ENCODE results near the gene SORCS3.

Gene SORCS3

GRCh38 chr10:105145711-105146110 lies 504.6 kb downstream of the SORCS3 start:
- Mint-ChIP-seq H3K4me3 (no peak overlapping the region), H3K9me3 (no peaks in the 10 kb centered on the region), H3K27me3 (no peaks in the 10 kb centered on the region), H3K36me3 (ENCODE audit: low read depth) (no peaks in the 10 kb centered on the region), H3K4me1 (ENCODE audit: low read depth) (no peaks in the 10 kb centered on the region), H3K27ac (no peak overlapping the region)
- no peak for DNase-seq

DNA sequence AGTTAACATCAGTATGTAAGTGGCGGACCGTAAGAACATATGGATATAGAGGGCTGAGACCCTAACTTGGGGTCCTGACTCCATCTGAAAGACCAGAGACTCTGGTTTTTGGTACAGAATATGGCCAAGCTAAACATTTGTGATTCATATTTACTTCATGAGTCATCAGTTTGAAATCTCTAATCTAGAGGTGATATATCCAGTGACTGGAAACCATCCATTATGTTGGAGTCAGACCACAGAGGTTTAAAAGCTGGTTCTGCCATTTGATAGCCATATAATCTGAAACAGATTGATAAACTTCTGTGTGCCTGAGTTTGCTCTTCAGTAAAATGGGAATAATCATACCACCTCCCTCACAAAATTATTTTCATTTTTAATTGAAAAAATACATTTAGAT lies 505.3 kb downstream of the SORCS3 start:
- Mint-ChIP-seq H3K27me3 (no peaks in the 10 kb centered on the region), H3K4me1 (ENCODE audit: low read depth) (no peaks in the 10 kb centered on the region), H3K9me3 (no peaks in the 10 kb centered on the region), H3K4me3 (no peak overlapping the region), H3K36me3 (ENCODE audit: low read depth) (no peaks in the 10 kb centered on the region), H3K27ac (no peak overlapping the region)
- DNase-seq = no peak

GRCh38 chr10:105148456-105148855 lies 507.4 kb downstream of the SORCS3 start:
- Mint-ChIP-seq H3K36me3 (ENCODE audit: low read depth) (no peaks in the 10 kb centered on the region), H3K9me3 (no peaks in the 10 kb centered on the region), H3K4me3 (no peak overlapping the region), H3K27me3 (no peaks in the 10 kb centered on the region), H3K27ac (no peak overlapping the region), H3K4me1 (ENCODE audit: low read depth) (no peaks in the 10 kb centered on the region)
- DNase-seq = no peak

DNA sequence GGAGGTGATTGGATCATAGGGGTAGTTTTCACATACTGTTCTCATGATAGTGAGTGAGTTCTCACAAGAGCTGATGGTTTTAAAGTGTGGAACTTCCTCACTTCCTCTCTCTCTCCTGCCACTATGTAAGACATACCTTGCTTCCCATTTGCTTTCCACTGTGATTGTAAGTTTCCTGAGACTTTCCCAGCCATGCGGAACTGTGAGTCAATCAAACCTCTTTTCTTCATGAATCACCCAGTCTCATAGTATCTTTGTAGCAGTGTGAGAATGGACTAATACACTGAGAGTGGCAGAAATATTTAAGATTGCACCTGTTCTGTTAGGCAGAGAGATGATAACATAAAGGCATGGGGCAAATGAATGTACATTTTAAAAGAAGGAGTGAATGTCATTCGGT lies 507.8 kb downstream of the SORCS3 start:
- Mint-ChIP-seq H3K4me3 (no peak overlapping the region), H3K27ac (no peak overlapping the region), H3K27me3 (no peaks in the 10 kb centered on the region), H3K9me3 (no peaks in the 10 kb centered on the region), H3K36me3 (ENCODE audit: low read depth) (no peaks in the 10 kb centered on the region), H3K4me1 (ENCODE audit: low read depth) (no peaks in the 10 kb centered on the region)
- DNase-seq = no peak

DNA sequence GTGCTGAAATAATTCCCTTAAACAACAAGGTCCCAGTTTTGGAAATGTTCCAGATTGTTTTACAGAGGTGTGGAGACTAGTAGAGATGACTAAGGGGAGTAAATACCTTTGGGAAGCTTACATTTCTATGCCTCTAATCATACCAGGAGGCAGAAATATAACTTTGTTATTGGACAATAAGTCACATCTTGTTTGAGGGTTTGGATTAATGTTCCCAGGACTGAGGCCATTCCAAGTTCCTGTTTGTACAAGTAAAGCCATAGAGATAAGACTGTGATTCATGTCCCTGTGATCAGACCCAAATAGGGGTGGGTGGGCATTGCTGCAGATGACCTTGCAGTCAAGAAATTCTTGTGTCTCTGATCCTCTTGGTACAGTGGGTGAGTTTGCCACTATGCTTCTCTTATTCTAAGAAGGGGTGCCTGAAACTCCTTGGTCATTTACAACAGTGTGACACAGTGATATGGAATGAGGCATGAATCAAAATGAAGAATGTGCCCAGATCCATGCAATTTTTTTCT lies 508.3 kb downstream of the SORCS3 start:
- Mint-ChIP-seq H3K4me3 (no peak overlapping the region), H3K9me3 (no peaks in the 10 kb centered on the region), H3K27me3 (no peaks in the 10 kb centered on the region), H3K27ac (no peak overlapping the region), H3K36me3 (ENCODE audit: low read depth) (no peaks in the 10 kb centered on the region), H3K4me1 (ENCODE audit: low read depth) (no peaks in the 10 kb centered on the region)
- no peak for DNase-seq

DNA sequence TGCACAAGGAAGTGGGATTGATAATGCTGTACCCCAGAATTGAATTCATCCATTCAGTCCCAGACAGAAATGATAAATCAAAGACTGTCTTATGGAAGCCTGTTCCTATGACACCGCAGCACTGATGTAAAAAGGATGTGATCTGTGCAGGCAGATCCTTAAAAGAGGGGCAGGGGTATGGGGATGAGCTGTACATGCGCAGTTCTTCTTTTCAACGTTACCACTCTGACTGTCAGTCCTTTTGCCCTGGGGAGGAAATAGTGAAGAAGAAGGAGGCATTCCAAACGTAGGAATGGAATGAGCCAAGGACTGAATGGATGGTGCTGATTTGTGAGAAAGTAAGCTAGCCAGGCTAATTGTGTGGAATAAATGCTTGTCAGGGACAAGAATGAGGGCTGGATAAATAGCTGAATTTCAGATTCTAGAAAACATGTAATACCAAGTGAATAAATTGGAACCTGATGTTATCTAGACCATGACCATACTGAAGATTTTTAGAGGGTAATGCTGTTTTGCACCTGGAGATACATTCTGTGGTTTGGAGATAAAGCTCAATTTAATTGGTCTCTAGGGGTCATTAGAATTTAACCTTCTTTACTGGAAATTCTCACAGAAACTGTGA lies 509.3 kb downstream of the SORCS3 start:
- no peak overlapping the region for H3K4me3 Mint-ChIP-seq
- H3K27me3 Mint-ChIP-seq = no peaks in the 10 kb centered on the region
- DNase-seq = no peak
- no peaks in the 10 kb centered on the region for H3K4me1 Mint-ChIP-seq (ENCODE audit: low read depth)
- H3K36me3 Mint-ChIP-seq (ENCODE audit: low read depth) = no peaks in the 10 kb centered on the region
- no peak overlapping the region for H3K27ac Mint-ChIP-seq
- no peaks in the 10 kb centered on the region for H3K9me3 Mint-ChIP-seq

- Mint-ChIP-seq H3K4me1 (ENCODE audit: low read depth) (no peaks in the 10 kb centered on the region), H3K27me3 (no peaks in the 10 kb centered on the region), H3K27ac (no peak overlapping the region), H3K9me3 (no peaks in the 10 kb centered on the region), H3K4me3 (no peak overlapping the region), H3K36me3 (ENCODE audit: low read depth) (no peaks in the 10 kb centered on the region)
- DNase-seq = no peak
These were observed 513.6 kb downstream of the SORCS3 start for GRCh38 chr10:105154736-105155135.

DNA sequence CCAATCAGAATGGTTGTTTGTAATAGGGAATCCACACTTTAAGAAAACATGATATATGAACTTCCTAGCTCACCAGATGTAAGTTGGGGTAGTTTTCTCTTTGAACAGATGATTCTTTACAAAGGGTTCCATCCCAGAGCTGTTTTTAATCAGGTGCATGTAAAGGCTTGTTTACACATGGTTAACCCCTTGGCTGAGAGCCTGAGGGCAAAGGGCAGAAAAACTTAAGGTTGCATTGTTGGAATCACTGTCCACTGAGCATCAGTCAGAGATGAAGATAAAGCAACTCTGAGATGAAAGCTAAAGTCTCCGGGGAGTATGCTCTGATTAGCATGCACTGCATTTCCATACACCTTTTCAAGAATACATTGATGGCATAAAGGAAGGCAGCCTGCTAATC lies 518.2 kb downstream of the SORCS3 start:
- no peaks in the 10 kb centered on the region for H3K36me3 Mint-ChIP-seq (ENCODE audit: low read depth)
- no peaks in the 10 kb centered on the region for H3K27me3 Mint-ChIP-seq
- H3K27ac Mint-ChIP-seq = no peak overlapping the region
- H3K9me3 Mint-ChIP-seq = no peaks in the 10 kb centered on the region
- H3K4me1 Mint-ChIP-seq (ENCODE audit: low read depth) = no peaks in the 10 kb centered on the region
- H3K4me3 Mint-ChIP-seq = no peak overlapping the region
- no peak for DNase-seq

DNA sequence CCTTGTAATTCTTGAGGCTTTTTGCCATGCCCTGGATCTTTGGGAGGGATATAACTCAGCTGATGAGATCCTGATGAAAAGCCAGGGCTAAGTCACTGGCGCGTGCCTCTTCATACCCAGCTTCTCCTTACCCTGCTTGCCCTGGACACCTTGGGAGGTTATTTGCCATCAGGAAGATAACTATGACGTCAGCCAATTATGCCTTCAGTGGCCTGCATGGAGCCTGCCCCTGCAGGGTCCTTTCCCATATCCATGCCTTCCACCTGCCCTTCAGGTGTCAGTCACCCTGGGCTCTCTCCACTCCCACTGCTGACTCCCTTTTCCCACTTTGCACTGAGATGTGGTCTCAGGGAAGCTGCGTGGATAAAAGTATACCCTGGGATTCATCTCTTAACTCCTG lies 520.1 kb downstream of the SORCS3 start:
- no peaks in the 10 kb centered on the region for H3K4me1 Mint-ChIP-seq (ENCODE audit: low read depth)
- H3K27ac Mint-ChIP-seq = no peak overlapping the region
- H3K27me3 Mint-ChIP-seq = no peaks in the 10 kb centered on the region
- DNase-seq = no peak
- H3K9me3 Mint-ChIP-seq = no peaks in the 10 kb centered on the region
- H3K4me3 Mint-ChIP-seq = no peak overlapping the region
- H3K36me3 Mint-ChIP-seq (ENCODE audit: low read depth) = no peaks in the 10 kb centered on the region

DNA sequence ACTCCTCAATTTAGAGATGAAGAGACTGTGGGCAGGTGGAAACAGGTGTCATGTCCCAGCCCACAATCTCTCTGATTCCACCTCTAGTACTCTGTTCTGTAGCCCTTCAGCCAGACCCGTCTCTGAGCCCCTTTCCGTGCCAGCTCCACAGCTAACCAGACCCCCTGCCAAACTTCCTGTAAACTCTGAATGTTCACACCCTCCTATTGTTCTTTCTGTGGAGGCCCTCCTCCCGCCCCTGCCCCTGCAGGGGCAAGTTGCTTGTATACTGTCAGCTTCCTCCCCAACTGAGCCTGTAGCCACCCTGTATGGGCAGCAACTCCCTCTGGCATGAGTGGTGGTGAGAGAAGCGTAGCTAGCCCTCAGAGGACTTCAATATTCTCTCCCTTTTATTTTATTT lies 520.7 kb downstream of the SORCS3 start:
- Mint-ChIP-seq H3K27me3 (no peaks in the 10 kb centered on the region), H3K4me3 (no peak overlapping the region), H3K9me3 (no peaks in the 10 kb centered on the region), H3K36me3 (ENCODE audit: low read depth) (no peaks in the 10 kb centered on the region), H3K4me1 (ENCODE audit: low read depth) (no peaks in the 10 kb centered on the region), H3K27ac (no peak overlapping the region)
- no peak for DNase-seq

DNA sequence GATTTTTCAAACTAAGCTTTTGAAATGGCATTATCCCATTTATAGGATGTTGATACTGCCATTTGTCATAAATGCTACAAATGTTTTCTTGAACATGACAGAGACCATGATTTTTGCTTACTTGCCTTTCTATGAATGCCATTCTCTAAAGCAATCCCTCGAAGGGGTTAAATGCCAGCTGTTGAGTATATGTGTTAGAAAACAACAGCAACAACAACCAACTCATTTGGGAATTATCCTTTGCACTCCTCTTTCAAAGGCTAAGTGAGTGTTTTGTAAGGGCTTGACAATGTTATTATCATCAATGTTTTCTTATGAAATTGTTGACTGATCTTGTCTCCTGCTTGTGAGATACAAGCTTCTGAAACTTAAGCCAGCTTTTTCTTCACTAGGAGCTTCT lies 529.4 kb downstream of the SORCS3 start:
- Mint-ChIP-seq H3K36me3 (ENCODE audit: low read depth) (no peaks in the 10 kb centered on the region), H3K4me1 (ENCODE audit: low read depth) (no peaks in the 10 kb centered on the region), H3K27ac (no peak overlapping the region)

DNA sequence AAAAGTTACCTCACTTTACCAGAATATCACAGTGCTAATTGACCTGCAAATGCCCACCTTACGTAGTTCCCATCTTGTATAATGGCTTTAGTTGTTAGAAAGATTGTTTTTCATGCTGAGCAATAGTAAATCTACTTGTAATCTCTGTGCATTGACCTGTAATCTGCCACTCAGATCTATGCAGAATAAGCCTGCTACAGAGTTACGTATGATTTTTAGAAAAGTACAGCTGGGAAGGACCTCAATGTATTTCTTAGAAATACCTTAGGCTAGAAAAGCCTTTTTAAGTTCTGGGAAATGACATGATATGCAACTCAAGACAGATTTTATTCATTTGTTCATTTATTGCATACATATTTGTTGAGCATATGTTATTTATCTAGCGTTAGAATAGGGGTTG lies 530.9 kb downstream of the SORCS3 start:
- no peak overlapping the region for H3K4me3 Mint-ChIP-seq
- H3K9me3 Mint-ChIP-seq = no peaks in the 10 kb centered on the region
- no peak for DNase-seq
- no peaks in the 10 kb centered on the region for H3K27me3 Mint-ChIP-seq
- H3K27ac Mint-ChIP-seq = no peak overlapping the region
- H3K4me1 Mint-ChIP-seq (ENCODE audit: low read depth) = no peaks in the 10 kb centered on the region
- no peaks in the 10 kb centered on the region for H3K36me3 Mint-ChIP-seq (ENCODE audit: low read depth)

More for the DNA sequence above, 529.4 kb downstream of the SORCS3 start:
- Mint-ChIP-seq H3K27me3 (no peaks in the 10 kb centered on the region), H3K4me3 (no peak overlapping the region), H3K9me3 (no peaks in the 10 kb centered on the region)
- DNase-seq = no peak

DNA sequence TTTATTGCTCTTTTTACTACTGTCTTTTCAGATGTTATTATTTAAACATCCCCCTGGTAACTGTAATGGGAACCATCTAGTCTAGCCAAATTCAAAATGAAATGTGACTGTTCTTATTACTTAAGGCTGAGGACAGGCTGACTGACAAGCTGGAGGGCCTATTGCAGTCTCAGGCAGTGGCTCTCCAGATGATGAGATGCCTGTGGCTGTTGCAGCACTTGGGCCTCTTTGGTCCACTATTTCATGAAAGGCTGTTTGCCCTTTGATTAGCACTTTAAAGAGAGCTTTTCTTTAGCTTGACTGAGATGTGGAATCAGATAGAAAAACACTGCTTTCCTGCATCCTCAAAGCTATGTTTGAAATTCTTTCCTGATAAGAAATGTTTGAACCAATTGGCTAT lies 540.5 kb downstream of the SORCS3 start:
- H3K36me3 Mint-ChIP-seq (ENCODE audit: low read depth) = no peaks in the 10 kb centered on the region
- H3K27ac Mint-ChIP-seq = no peak overlapping the region
- H3K4me1 Mint-ChIP-seq (ENCODE audit: low read depth) = no peaks in the 10 kb centered on the region
- H3K27me3 Mint-ChIP-seq = no peaks in the 10 kb centered on the region
- H3K4me3 Mint-ChIP-seq = no peak overlapping the region
- H3K9me3 Mint-ChIP-seq = no peaks in the 10 kb centered on the region
- DNase-seq = no peak

DNA sequence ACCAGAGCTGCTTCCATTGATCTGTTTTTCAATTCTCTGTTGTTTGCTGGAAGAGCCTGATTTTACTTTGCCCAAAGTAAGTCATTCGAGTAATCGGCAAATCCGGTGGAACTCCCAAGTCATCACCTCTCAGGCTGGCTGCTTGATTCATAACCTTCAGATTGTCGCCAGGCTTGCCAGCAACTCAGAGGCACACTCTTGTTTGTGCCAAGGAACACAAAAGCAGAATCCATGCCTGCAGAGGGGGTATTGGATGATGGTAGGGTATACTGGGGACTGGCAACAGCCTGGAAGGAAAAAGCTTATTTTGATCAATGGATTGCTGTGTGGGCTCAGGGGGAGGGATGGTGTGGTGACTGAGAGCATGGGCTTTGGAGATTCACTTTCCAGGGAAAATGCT lies 542.4 kb downstream of the SORCS3 start:
- no peaks in the 10 kb centered on the region for H3K27me3 Mint-ChIP-seq
- H3K36me3 Mint-ChIP-seq (ENCODE audit: low read depth) = no peaks in the 10 kb centered on the region
- H3K4me1 Mint-ChIP-seq (ENCODE audit: low read depth) = no peaks in the 10 kb centered on the region
- H3K9me3 Mint-ChIP-seq = peaks cover 2% of the 10 kb centered on the region
- H3K4me3 Mint-ChIP-seq = no peak overlapping the region
- DNase-seq = no peak
- H3K27ac Mint-ChIP-seq = no peak overlapping the region

DNA sequence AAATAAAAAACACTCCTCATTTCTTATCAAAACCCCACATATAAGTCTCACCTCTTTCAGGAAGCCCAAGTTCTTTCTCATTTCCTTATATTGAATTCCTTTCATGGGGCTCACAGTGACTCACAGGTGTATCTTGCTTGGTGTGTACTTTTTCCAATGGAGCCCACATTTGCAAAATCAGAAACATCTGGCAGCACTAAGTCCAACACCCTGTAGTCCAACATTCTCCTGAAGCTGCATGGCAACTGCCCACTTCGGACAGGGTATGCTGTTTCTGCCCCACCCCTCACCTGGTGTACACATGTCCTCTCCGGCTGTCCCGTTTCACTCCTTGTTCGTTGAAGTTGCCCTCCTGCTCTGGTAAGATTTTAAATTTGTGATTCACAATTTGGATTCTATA lies 544.1 kb downstream of the SORCS3 start:
- H3K27ac Mint-ChIP-seq = no peak overlapping the region
- DNase-seq = no peak
- H3K36me3 Mint-ChIP-seq (ENCODE audit: low read depth) = no peaks in the 10 kb centered on the region
- H3K4me1 Mint-ChIP-seq (ENCODE audit: low read depth) = no peaks in the 10 kb centered on the region
- H3K4me3 Mint-ChIP-seq = no peak overlapping the region
- H3K9me3 Mint-ChIP-seq = peaks cover 2% of the 10 kb centered on the region
- H3K27me3 Mint-ChIP-seq = no peaks in the 10 kb centered on the region

DNA sequence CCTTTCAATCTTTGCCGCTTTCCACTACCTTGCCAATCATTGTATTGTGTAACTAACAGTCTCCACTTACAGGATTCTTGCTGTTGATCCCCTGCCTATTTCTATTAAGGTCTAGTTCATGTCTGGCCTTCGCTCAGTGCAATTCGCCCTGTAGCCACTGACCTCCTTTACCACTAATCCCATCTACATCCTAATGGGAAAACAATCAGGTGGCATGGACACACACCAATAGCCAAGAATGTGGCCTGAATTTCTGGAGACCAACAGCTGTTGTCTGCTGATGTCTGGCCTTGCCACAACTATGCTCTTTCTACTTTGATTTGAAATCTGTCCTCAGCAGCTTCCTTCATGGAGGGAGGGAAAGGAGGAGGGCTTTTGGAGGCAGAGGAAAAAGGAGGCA lies 546.2 kb downstream of the SORCS3 start:
- Mint-ChIP-seq H3K27me3 (no peaks in the 10 kb centered on the region), H3K4me3 (no peak overlapping the region), H3K4me1 (ENCODE audit: low read depth) (no peaks in the 10 kb centered on the region), H3K27ac (no peak overlapping the region), H3K9me3 (peaks cover 2% of the 10 kb centered on the region), H3K36me3 (ENCODE audit: low read depth) (no peaks in the 10 kb centered on the region)
- DNase-seq = no peak
